ENCODE results near the gene NEDD4L. TPM values are rescaled to one million over a fixed set of nuclear protein-coding genes. Genes with fewer than 3 reads are reported as not detected.

Gene NEDD4L
- total RNA-seq, 2 donors from 2014 or later = 149 to 212 TPM

GRCh38 chr18:58208207-58208932 lies 164.3 kb downstream of the NEDD4L start:
- Histone ChIP-seq H3K27ac (peak overlapping the region; percentile 4), H3K4me1 (no peaks in the 10 kb centered on the region), H3K4me3 (no peak overlapping the region), H3K27me3 (no peaks in the 10 kb centered on the region), H3K9me3 (no peaks in the 10 kb centered on the region), H3K36me3 (no peaks in the 10 kb centered on the region), H3K9ac (ENCODE audit: low read depth in 2 of 2, low read length in 2 of 2) (no peak overlapping the region)
- no peak for TF ChIP-seq CTCF (IDR thresholded peaks at IDR 0.05)
- intact Hi-C loops (cut with DNase I) = no loop called here
- peak; percentile 11 for DNase-seq

- no peak for TF ChIP-seq CTCF (IDR thresholded peaks at IDR 0.05)
- no peak overlapping the region for H3K27ac ChIP-seq
- H3K9me3 ChIP-seq = no peaks in the 10 kb centered on the region
- no peaks in the 10 kb centered on the region for H3K36me3 ChIP-seq
- H3K4me3 ChIP-seq = no peak overlapping the region
- no peak for DNase-seq
- H3K9ac ChIP-seq (ENCODE audit: low read depth in 2 of 2, low read length in 2 of 2) = no peak overlapping the region
- intact Hi-C loops (cut with DNase I) = no loop called here
- no peaks in the 10 kb centered on the region for H3K4me1 ChIP-seq
- no peaks in the 10 kb centered on the region for H3K27me3 ChIP-seq
These were observed 165.3 kb downstream of the NEDD4L start for GRCh38 chr18:58209326-58209725.

GRCh38 chr18:58211510-58211909 lies 167.5 kb downstream of the NEDD4L start:
- no peaks in the 10 kb centered on the region for H3K27me3 ChIP-seq
- peak overlapping the region; percentile 29 for H3K27ac ChIP-seq
- no peaks in the 10 kb centered on the region for H3K9me3 ChIP-seq
- no peaks in the 10 kb centered on the region for H3K36me3 ChIP-seq
- TF ChIP-seq CTCF (IDR thresholded peaks at IDR 0.05) = no peak
- no peaks in the 10 kb centered on the region for H3K4me1 ChIP-seq
- intact Hi-C loops (cut with DNase I) = no loop called here
- no peak overlapping the region for H3K9ac ChIP-seq (ENCODE audit: low read depth in 2 of 2, low read length in 2 of 2)
- H3K4me3 ChIP-seq = no peak overlapping the region
- no peak for DNase-seq

GRCh38 chr18:58212274-58212673 lies 168.2 kb downstream of the NEDD4L start:
- Histone ChIP-seq H3K9me3 (no peaks in the 10 kb centered on the region), H3K4me3 (no peak overlapping the region), H3K4me1 (no peaks in the 10 kb centered on the region), H3K27me3 (no peaks in the 10 kb centered on the region), H3K9ac (ENCODE audit: low read depth in 2 of 2, low read length in 2 of 2) (no peak overlapping the region), H3K36me3 (no peaks in the 10 kb centered on the region), H3K27ac (peak overlapping the region; percentile 29)
- TF ChIP-seq CTCF (IDR thresholded peaks at IDR 0.05) = no peak
- intact Hi-C loops (cut with DNase I) = no loop called here
- peak; percentile 55 for DNase-seq

- Histone ChIP-seq H3K9me3 (no peaks in the 10 kb centered on the region), H3K9ac (ENCODE audit: low read depth in 2 of 2, low read length in 2 of 2) (no peak overlapping the region), H3K4me1 (no peaks in the 10 kb centered on the region), H3K36me3 (no peaks in the 10 kb centered on the region), H3K4me3 (no peak overlapping the region), H3K27ac (no peak overlapping the region), H3K27me3 (no peaks in the 10 kb centered on the region)
- DNase-seq = peak; percentile 16
- TF ChIP-seq CTCF (IDR thresholded peaks at IDR 0.05) = no peak
- intact Hi-C loops (cut with DNase I) = no loop called here
These were observed 169.4 kb downstream of the NEDD4L start for GRCh38 chr18:58213440-58213839.

Measured in colonic mucosa (tissue), 4 donors.